Gastrocnemius medialis (tissue), 4 donors: ENCODE measurements around the gene STRADA. TPM values are rescaled to one million over a fixed set of nuclear protein-coding genes. Genes with fewer than 3 reads are reported as not detected.
A peak's percentile ranks its signal among the peaks of the same experiment; 100 is the strongest.

Experiments used
- ATAC-seq, 2 donors: fragments of 150-250 bp; one replicate each; pipeline ENCODE4 v1.9.1; 2016
- DNase-seq, 2 donors: peaks; one replicate each; pipeline ENCODE4 v3.0.0-alpha.2; 2019
- H3K27ac ChIP-seq, 4 donors: fragments of 200-600 bp; sonication (generic); 1 replicate in 1 of 4; 2 replicates in 3 of 4; pipeline ENCODE4 v1.5.1; 2016 to 2018; ENCODE audit warnings: mild to moderate bottlenecking in 2 of 4, moderate library complexity in 1 of 4
- H3K27me3 ChIP-seq, 3 donors: fragments of 200-600 bp; sonication (generic) in 2 of 3; 1 replicate in 1 of 3; 2 replicates in 2 of 3; pipeline versions ENCODE4 v1.5.1 to v1.6.0; 2016 to 2019; ENCODE audit warnings: mild to moderate bottlenecking in 1 of 3, moderate library complexity in 1 of 3
- H3K36me3 ChIP-seq, 2 donors: fragments of 200-600 bp; sonication (generic) in 1 of 2; one replicate each; pipeline ENCODE4 v1.5.1; 2017 to 2018
- H3K4me1 ChIP-seq, 2 donors: fragments of 200-600 bp; sonication (generic) in 1 of 2; one replicate each; pipeline ENCODE4 v1.5.1; 2016 to 2017; ENCODE audit warnings: mild to moderate bottlenecking in 2 of 2
- H3K4me3 ChIP-seq, 4 donors: fragments of 200-600 bp; sonication (generic) in 3 of 4; 1 replicate in 1 of 4; 2 replicates in 3 of 4; pipeline ENCODE4 v1.5.1; 2016 to 2019; ENCODE audit warnings: mild to moderate bottlenecking in 2 of 4
- H3K9me3 ChIP-seq, 3 donors: fragments of 200-600 bp; sonication (generic) in 2 of 3; 1 replicate in 1 of 3; 2 replicates in 2 of 3; pipeline ENCODE4 v1.5.1; 2016 to 2019
- POLR2A ChIP-seq, 2 donors: fragments of 450-650 bp; IDR thresholded peaks; one replicate each; pipeline ENCODE4 v1.6.1; 2017; ENCODE audit warnings: antibody characterized with exemption in 2 of 2, mild to moderate bottlenecking in 2 of 2, moderate library complexity in 2 of 2
- in situ Hi-C, 4 donors: fragments of 200-750 bp; cut with MboI; loops; one replicate each; pipeline versions ENCODE4 v1.15.0 to v1.8.0; 2017; ENCODE audit warnings: low sequenced_read_pairs in 4 of 4
- intact Hi-C: fragments of 100-400 bp; cut with DNase I; formaldehyde crosslinking; loops from one replicate; pipeline ENCODE4 v1.15.1; 2023; ENCODE audit warnings: low total_unique reads
- total RNA-seq, 4 donors: library from RNA; depleted of rRNA; stranded (reverse); fragments of >200 nt; gene quantifications; one replicate each; pipeline versions ENCODE4 v1.1.0 to v1.2.3, GENCODE V29; 2016
- TF ChIP-seq, protein P1 (sequence below), 5 experiments: fragments of 450-650 bp in 3 of 5; fragments of 200-600 bp in 2 of 5; sonication (generic) in 2 of 5; IDR thresholded peaks in 4 of 5; conservative IDR thresholded peaks in 1 of 5; 1 replicate in 4 of 5; 2 replicates in 1 of 5; pipeline ENCODE4 v1.5.1; 2016 to 2019; ENCODE audit warnings: antibody characterized with exemption in 5 of 5, mild to moderate bottlenecking in 3 of 5, moderate library complexity in 3 of 5

The STRADA gene
- total RNA-seq, 4 donors from 2014 or later, result 7.5 to 15.0 (median 8.6) TPM

GRCh38 chr17:63785556-63785955, 44.0 kb upstream of the STRADA start:
- Histone ChIP-seq H3K36me3 (peaks cover 0 to 42% of the 10 kb centered on the region in 2 donors), H3K27ac (peak overlapping the region; percentile 57 to 71 (median 63)), H3K4me3 (no peak overlapping the region), H3K27me3 (no peaks in the 10 kb centered on the region), H3K4me1 (peaks cover 21% of the 10 kb centered on the region in 2 donors), H3K9me3 (no peaks in the 10 kb centered on the region)
- intact Hi-C loops, result no loop called here
- in situ Hi-C loops, result loop anchor here in 1 of 4 donors (5.0 kb wide), 1 partner anchor 48 kb away; no protein-coding TSS in a partner anchor
- ATAC-seq, result peak; percentile 88 to 92
- TF ChIP-seq POLR2A (IDR thresholded peaks at IDR 0.05), result no peak
- no peak for DNase-seq

DNA sequence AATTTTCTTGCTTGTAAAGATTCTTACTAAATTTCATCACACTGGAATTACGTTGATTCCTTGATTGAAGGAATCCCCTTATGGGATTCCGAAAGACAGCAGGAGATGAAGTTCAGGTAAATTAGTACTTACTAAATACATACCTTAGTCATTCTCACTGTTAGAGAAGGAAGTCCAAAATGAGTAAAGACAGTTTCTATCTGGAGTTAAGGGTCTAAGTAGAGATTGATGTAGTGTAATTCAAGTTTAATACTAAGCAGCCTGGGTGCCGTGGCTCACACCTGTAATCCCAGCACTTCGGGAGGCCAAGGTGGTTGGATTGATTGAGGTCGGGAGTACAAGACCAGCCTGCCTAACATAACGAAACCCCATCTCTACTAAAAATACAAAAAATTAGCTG, 41.9 kb upstream of the STRADA start:
- peaks cover 29 to 35% of the 10 kb centered on the region in 2 donors for H3K4me1 ChIP-seq

DNA sequence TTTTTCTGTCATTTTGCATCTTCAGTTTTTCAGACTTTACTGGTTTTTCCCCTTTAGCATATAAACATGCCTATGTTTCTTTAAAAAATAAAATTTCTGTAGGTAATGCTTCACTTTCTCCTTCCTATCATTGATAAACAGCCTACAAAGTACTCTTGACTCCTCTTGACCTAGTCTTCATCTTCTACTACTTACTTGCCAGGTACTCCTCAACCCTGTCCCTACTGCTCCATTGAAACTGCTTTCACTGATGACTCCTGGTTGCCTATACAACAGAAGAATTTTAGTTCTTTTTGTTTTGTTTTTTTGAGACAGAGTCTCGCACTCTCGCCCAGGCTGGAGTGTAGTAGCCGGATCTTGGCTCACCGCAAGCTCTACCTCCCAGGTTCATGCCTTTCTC, 39.3 kb upstream of the STRADA start:
- peak overlapping the region; percentile 74 to 85 (median 74) for H3K27ac ChIP-seq
- intact Hi-C loops, result no loop called here
- in situ Hi-C loops, result no loop called here
- DNase-seq, result no peak
- peaks cover 31 to 35% of the 10 kb centered on the region in 2 donors for H3K4me1 ChIP-seq
- H3K27me3 ChIP-seq, result no peaks in the 10 kb centered on the region
- TF ChIP-seq POLR2A (IDR thresholded peaks at IDR 0.05), result no peak
- TF ChIP-seq, protein P1, sequence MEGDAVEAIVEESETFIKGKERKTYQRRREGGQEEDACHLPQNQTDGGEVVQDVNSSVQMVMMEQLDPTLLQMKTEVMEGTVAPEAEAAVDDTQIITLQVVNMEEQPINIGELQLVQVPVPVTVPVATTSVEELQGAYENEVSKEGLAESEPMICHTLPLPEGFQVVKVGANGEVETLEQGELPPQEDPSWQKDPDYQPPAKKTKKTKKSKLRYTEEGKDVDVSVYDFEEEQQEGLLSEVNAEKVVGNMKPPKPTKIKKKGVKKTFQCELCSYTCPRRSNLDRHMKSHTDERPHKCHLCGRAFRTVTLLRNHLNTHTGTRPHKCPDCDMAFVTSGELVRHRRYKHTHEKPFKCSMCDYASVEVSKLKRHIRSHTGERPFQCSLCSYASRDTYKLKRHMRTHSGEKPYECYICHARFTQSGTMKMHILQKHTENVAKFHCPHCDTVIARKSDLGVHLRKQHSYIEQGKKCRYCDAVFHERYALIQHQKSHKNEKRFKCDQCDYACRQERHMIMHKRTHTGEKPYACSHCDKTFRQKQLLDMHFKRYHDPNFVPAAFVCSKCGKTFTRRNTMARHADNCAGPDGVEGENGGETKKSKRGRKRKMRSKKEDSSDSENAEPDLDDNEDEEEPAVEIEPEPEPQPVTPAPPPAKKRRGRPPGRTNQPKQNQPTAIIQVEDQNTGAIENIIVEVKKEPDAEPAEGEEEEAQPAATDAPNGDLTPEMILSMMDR (IDR thresholded peaks at IDR 0.05 in 4 of 5, conservative IDR thresholded peaks at IDR 0.05 in 1 of 5), result no peak
- no peak overlapping the region for H3K4me3 ChIP-seq
- peaks cover 0 to 4% of the 10 kb centered on the region in 2 donors for H3K36me3 ChIP-seq
- ATAC-seq, result no peak
- no peaks in the 10 kb centered on the region for H3K9me3 ChIP-seq

More for the DNA sequence above, 41.9 kb upstream of the STRADA start:
- no peak overlapping the region for H3K4me3 ChIP-seq
- H3K9me3 ChIP-seq, result no peaks in the 10 kb centered on the region
- H3K27me3 ChIP-seq, result no peaks in the 10 kb centered on the region
- DNase-seq, result no peak
- H3K27ac ChIP-seq, result peak overlapping the region in 1 of 4 donors; percentile 15
- in situ Hi-C loops, result no loop called here
- TF ChIP-seq POLR2A (IDR thresholded peaks at IDR 0.05), result no peak
- TF ChIP-seq, protein P1 (IDR thresholded peaks at IDR 0.05 in 4 of 5, conservative IDR thresholded peaks at IDR 0.05 in 1 of 5), result no peak
- ATAC-seq, result no peak
- intact Hi-C loops, result no loop called here
- peaks cover 0 to 24% of the 10 kb centered on the region in 2 donors for H3K36me3 ChIP-seq

DNA sequence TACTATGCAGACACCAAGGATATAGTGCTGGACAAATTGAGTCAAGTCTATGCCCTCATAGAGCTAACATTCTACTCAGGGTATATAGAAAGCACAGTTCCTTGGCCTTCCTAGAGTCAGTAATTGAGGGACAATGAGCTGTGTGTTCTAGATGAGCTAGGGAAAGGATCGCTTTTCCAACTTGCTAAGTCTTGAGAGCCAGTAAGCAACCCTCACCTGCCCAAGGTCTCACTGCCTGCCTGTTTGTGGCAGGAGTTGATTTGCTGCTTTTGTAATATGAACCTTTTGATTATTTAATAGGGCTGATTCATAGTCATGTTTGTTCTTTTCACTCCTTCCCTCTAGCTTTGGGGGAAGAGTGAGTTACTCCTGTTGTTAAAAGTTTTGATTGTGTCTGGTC, 38.9 kb upstream of the STRADA start:
- no peaks in the 10 kb centered on the region for H3K9me3 ChIP-seq
- peaks cover 32 to 35% of the 10 kb centered on the region in 2 donors for H3K4me1 ChIP-seq
- H3K4me3 ChIP-seq, result no peak overlapping the region
- peaks cover 0 to 4% of the 10 kb centered on the region in 2 donors for H3K36me3 ChIP-seq
- peak; percentile 58 to 68 for DNase-seq
- TF ChIP-seq, protein P1 (IDR thresholded peaks at IDR 0.05 in 4 of 5, conservative IDR thresholded peaks at IDR 0.05 in 1 of 5), result no peak
- TF ChIP-seq POLR2A (IDR thresholded peaks at IDR 0.05), result peak in 1 of 2 donors; percentile 57
- no peaks in the 10 kb centered on the region for H3K27me3 ChIP-seq
- intact Hi-C loops, result no loop called here
- ATAC-seq, result peak; percentile 91 to 93
- peak overlapping the region; percentile 74 to 85 (median 74) for H3K27ac ChIP-seq
- in situ Hi-C loops, result no loop called here

GRCh38 chr17:63775420-63775819, 33.8 kb upstream of the STRADA start:
- intact Hi-C loops, result loop anchor here (2.0 to 10.0 kb wide), 3 partner anchors 153 to 1851 kb away; partner anchors contain the start of genes INTS2 and MAP3K3
- Histone ChIP-seq H3K4me3 (peak overlapping the region; percentile 92 to 98 (median 94)), H3K27ac (peak overlapping the region; percentile 92 to 98 (median 98)), H3K9me3 (no peaks in the 10 kb centered on the region), H3K36me3 (no peaks in the 10 kb centered on the region), H3K27me3 (no peaks in the 10 kb centered on the region), H3K4me1 (peaks cover 40 to 47% of the 10 kb centered on the region in 2 donors)
- ATAC-seq (no peak), DNase-seq (no peak)
- in situ Hi-C loops, result no loop called here
- TF ChIP-seq, protein P1 (IDR thresholded peaks at IDR 0.05 in 4 of 5, conservative IDR thresholded peaks at IDR 0.05 in 1 of 5), result no peak
- TF ChIP-seq POLR2A (IDR thresholded peaks at IDR 0.05), result no peak
